ENCODE measurements around the gene ZNF550. TPM values are rescaled to one million over a fixed set of nuclear protein-coding genes. Genes with fewer than 3 reads are reported as not detected.

Gene ZNF550
- total and polyA plus RNA-seq, 2 of the 13 experiments (the other 11 are each of a cell fraction or from before 2014, with no cell fraction given): 8.6 to 9.1 TPM

DNA sequence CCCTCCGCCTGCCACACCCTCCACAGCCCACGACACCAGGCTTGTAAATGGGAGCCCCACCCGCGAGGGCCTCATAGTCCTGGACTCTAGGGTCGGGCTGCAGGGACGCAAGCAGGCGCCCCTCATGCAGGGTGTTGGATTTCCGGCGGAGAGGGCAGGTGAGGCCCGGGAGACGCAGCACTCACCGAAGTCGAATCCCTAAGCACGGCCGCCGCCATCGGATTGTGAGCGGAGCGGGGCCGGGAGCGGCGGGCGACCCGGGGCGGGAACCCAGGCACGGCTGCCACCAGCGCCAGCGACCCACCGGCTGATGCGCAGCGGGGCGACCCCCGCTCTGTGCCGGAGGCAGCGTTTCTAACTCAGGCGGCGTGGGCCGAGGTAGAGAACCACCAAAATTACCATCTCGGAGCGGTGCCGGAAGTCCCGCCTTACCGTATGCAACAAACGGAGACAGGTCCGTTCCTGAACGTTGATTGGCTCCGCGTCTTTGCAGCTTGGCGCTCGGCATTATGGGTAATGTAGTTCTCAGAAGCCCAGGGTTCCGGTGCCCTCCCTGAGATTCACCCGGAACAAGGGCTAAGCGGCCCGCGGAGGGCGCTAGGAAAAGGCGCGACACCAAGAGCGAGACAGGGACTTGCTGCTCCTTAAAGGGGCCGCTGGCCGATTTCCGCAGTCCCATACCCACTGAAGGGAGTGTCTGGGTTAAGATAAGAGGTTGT, 19.0 kb upstream of the ZNF550 start, which contains the start of gene ZNF416 (continued):
- TF ChIP-seq ZBTB21 (CRISPR knock-in tag; IDR thresholded peaks at IDR 0.05) (no peak), AGO1 (IDR thresholded peaks at IDR 0.05; ENCODE audit: low read depth, low read length, poor library complexity, severe bottlenecking) (no peak), FOXM1 (CRISPR knock-in tag; IDR thresholded peaks at IDR 0.05) (no peak), ZNF652 (CRISPR knock-in tag; IDR thresholded peaks at IDR 0.05; ENCODE audit: borderline replicate concordance, low read depth) (no peak), NKX3-1 (CRISPR knock-in tag; IDR thresholded peaks at IDR 0.05) (no peak), ZFY (CRISPR knock-in tag; IDR thresholded peaks at IDR 0.05) (peak; percentile 86), MAZ (IDR thresholded peaks at IDR 0.05; ENCODE audit: borderline replicate concordance, low read depth, low read length) (no peak), MAZ (CRISPR knock-in tag; IDR thresholded peaks at IDR 0.05; ENCODE audit: low read depth) (no peak; the same call in 1 of the 2 replicates), JUN (CRISPR knock-in tag; IDR thresholded peaks at IDR 0.05) (no peak), FIP1L1 (IDR thresholded peaks at IDR 0.05; ENCODE audit: borderline replicate concordance, insufficient read depth, low read depth, low read length) (no peak), SIX1 (CRISPR knock-in tag; IDR thresholded peaks at IDR 0.05; ENCODE audit: borderline replicate concordance) (no peak), ZMYM3 (CRISPR knock-in tag; IDR thresholded peaks at IDR 0.05) (0 out of 2 replicates have a peak, but pooled peaks have one; percentile 33), ZNF556 (CRISPR knock-in tag; IDR thresholded peaks at IDR 0.05; ENCODE audit: borderline replicate concordance) (peak; percentile 27; the same call in 1 of the 2 replicates), ZNF891 (CRISPR knock-in tag; IDR thresholded peaks at IDR 0.05) (no peak)
- TF ChIP-seq, protein P1, sequence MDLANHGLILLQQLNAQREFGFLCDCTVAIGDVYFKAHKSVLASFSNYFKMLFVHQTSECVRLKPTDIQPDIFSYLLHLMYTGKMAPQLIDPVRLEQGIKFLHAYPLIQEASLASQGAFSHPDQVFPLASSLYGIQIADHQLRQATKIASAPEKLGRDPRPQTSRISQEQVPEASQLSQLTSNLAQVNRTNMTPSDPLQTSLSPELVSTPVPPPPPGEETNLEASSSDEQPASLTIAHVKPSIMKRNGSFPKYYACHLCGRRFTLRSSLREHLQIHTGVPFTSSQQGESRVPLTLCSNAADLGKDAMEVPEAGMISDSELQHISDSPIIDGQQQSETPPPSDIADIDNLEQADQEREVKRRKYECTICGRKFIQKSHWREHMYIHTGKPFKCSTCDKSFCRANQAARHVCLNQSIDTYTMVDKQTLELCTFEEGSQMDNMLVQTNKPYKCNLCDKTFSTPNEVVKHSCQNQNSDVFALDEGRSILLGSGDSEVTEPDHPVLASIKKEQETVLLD (CRISPR knock-in tag; IDR thresholded peaks at IDR 0.05; ENCODE audit: low read depth): no peak
- TF ChIP-seq, protein P2, sequence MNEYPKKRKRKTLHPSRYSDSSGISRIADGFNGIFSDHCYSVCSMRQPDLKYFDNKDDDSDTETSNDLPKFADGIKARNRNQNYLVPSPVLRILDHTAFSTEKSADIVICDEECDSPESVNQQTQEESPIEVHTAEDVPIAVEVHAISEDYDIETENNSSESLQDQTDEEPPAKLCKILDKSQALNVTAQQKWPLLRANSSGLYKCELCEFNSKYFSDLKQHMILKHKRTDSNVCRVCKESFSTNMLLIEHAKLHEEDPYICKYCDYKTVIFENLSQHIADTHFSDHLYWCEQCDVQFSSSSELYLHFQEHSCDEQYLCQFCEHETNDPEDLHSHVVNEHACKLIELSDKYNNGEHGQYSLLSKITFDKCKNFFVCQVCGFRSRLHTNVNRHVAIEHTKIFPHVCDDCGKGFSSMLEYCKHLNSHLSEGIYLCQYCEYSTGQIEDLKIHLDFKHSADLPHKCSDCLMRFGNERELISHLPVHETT (CRISPR knock-in tag; conservative IDR thresholded peaks at IDR 0.05): no peak; the same call in 1 of the 2 replicates
- TF ChIP-seq, protein P3, sequence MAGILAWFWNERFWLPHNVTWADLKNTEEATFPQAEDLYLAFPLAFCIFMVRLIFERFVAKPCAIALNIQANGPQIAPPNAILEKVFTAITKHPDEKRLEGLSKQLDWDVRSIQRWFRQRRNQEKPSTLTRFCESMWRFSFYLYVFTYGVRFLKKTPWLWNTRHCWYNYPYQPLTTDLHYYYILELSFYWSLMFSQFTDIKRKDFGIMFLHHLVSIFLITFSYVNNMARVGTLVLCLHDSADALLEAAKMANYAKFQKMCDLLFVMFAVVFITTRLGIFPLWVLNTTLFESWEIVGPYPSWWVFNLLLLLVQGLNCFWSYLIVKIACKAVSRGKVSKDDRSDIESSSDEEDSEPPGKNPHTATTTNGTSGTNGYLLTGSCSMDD (CRISPR knock-in tag; IDR thresholded peaks at IDR 0.05): no peak

Measured in HepG2 (cell line).